Measurements from ENCODE around the gene CDHR1.

The CDHR1 gene

DNA sequence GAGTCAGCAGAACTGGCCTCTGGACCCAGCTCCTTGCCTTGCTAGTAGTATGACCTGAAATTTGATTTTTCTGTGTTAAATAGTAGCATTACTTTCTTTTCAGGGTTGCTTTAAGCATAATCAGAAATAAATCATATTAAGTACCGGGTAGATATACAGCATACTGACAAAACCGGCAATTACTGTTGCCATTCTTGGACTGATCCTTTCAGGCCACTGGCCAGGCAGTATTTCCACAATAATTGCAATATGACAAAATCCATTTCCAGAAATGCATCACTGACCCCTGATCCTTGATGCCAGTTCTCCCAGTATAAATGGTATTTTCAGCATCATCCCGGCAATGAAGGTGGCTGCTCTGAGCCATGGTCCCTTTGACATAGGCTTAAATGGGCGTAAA lies 40.1 kb downstream of the CDHR1 start:
- no peak for FAIRE-seq

DNA sequence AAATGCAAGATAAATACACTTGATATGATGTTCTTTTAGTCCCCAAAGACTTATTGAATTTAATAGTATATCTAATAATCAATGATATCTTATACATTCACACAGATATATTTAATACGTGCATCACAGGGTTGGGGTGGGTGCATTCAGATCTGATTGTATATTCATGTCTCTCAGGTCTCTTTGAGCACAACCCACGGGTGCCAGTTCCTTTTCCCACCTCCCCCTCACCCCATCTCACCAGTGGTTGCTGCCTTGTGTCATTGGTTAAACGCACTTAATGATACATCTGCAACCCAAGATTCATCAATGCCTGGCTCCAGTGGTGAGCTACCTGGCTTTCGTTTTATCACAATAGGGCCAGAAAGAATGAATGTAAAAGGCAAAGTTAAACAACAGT lies 40.8 kb downstream of the CDHR1 start:
- no peak for FAIRE-seq

DNA sequence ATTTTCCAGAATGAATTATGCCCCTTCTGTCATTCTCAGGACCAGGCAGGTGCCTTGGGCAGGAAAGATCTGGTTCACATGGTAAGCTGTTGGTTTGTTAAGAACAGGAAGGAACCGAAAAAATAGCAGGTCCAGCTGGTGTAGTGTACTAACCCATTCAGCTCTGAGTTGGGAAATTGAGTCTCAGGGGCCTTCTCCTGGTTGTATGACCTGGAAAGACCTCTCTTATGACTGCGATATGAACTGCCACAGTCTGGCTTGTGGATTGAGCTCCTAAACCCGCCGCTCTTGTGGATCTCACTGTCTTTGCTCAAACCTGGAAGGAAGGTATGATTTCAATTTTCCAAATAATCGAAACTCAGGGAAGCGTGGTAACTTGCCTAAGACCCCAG lies 42.5 kb downstream of the CDHR1 start:
- FAIRE-seq, result no peak

DNA sequence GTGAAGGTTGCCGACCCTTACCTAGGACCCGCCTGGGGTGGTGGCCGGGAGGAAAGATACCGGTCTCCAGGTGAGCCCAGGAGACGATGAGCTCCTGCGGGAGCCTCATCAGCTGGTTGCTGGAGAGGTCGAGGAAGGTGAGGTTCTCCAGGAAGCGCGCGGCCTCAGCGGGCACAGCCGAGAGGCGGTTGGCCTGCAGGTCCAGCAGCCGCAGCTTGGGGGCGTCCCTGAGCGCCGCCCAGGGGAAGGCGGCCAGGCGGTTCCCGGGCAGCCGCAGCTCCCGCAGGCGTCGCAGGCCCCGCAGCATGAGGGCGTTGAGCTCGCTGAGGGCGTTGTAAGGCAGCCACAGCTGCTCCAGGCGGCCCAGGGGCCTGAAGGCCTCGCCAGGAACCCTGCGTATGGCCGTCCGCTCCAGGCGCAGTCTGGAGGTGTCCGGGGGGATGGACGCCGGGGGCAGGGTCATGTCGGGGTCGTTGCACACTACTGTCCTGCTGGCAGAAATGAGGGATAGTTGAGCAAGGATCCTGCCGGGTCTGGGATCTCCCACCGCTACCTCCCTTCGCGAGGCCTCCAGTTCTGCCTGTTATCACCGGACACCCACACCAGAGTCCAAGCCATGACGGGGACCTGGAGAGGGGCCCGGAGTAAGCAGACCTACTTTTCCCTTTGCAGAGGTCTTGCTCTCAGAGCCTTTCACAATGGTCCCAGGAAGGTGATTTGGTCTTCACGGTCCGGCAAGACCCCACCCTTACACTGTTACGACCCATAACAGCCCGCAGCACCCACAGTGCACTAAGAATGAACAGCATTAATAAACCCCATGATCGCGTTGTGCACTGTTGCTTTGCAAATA lies 43.1 kb downstream of the CDHR1 start:
- FAIRE-seq, result no peak

DNA sequence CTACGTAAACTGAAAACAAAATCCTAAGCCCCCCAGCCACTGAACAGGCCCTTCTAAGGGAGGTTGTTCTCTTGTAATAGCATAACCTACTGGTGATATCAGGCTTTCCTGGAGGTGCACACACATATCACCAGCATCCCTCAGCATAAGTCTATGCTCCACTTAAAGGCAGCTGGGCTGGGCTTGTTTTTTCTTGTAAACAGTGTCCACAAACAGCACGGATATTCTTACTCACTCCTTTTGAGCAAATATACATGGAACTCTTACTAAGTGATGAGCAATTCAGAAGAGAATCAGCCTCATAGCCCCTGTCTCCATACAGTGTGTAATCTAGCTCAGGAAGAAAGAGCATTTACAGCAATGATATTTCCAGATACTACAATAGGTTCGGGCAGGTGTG lies 44.6 kb downstream of the CDHR1 start:
- FAIRE-seq, result no peak

DNA sequence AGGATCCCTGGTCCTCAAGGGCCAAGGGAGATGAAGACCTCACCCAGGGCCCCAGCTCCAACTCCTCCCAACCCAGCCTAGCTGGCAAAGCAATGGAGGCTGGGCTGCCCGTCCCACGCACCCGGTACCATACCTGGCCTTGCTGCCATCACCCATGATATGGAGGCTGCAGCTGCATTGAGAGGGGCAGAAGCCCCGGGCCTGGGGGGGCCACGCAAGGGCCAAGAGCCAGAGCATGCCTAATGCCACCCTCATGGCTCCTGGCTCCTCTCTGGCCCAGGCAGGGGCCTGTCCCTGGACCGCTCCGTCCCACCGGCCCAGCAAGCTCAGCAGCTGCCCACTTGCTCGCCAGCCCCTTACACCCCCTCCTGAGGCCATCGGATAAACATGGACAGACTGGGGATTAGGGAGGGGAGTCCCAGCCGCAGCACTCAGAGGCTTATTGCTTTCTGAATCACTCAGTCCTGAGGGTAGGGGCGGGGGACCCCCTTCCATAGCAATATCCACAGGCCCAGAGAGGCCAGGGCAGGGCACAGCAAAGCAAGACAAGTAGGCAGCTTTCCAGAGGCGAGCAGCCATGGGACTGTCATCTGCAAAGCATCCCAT lies 47.0 kb downstream of the CDHR1 start, which contains the start of gene LRIT1:
Gene LRIT1 (minus strand): TSS at position 362 of the 606 bp plus-strand sequence. CDS start 107 bp downstream, at position 255.
- no peak for FAIRE-seq

DNA sequence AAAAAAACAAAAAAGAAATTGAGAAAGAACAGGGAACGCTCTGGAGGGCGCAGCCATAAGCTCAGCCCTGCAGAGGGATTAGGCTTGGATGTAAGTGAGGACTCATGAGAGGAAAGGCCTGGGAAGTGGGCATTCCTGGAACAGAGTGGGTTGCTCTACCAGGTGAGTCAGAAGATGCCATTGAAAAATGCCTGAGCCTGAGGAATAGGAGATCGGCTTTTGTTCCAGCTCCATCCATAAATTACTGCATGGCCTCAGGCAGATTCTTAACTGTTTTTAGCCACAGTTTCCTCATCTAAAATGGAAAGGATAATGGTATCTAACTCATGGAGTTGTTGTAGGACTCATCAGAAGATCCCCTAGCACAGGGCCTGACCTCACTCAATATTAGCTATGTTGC lies 49.4 kb downstream of the CDHR1 start:
- no peak for FAIRE-seq

DNA sequence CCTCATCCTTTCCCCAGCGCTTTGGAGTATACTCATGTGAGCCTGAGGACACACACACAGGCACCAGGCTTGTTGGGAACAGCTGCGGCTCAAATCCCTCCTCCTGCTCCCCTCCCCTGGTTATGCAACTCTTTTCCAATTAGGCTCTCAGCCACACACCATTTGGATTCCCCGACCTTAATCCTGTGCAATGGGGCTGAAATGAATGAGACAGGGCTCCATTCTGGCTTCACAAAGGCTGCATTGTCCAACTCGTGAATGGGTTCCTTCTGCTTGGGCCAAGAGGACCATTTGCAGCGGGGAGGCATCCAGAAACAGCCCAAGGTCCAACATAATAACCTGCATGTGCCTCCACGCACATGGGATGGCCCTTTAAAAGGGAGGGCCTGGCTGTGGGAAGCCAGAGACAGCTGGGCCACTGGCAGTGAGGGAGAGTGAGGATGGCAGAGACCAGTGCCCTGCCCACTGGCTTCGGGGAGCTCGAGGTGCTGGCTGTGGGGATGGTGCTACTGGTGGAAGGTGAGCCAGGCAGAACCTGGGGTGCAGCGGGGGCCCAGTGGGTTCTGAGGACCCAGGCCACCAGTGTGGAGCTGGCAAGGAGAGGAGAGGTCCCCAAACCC lies 50.4 kb downstream of the CDHR1 start, which contains the start of gene RGR:
Gene RGR (plus strand): TSS at position 403 of the 620 bp plus-strand sequence. CDS start 38 bp downstream, at position 441.
- no peak for FAIRE-seq

DNA sequence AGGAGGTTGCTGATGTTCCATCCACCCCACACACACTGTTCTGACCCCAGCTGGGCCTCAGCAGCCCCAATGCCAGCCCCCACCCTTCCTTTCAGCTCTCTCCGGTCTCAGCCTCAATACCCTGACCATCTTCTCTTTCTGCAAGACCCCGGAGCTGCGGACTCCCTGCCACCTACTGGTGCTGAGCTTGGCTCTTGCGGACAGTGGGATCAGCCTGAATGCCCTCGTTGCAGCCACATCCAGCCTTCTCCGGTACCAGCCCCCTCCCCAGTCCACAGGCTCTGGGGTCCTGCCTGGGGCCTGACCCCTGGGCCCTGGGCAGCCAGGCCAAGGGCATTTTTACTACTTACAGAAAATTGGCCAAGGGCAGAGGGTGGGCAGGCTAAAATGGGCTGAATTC lies 53.2 kb downstream of the CDHR1 start:
- FAIRE-seq, result no peak

DNA sequence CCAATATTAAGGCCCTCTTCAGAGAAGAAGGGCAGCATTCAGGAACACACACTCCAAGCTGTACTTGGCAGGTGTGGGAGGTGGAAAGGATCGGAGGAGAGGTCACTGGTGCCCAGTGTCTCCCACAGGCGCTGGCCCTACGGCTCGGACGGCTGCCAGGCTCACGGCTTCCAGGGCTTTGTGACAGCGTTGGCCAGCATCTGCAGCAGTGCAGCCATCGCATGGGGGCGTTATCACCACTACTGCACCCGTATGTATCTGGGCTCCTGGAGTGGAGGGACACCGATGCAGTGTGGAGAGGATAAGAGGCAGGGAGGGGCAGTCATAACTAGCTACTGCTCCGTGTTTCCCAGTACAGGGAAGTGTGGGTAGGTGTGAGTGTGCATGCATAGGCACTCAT lies 54.5 kb downstream of the CDHR1 start:
- no peak for FAIRE-seq

DNA sequence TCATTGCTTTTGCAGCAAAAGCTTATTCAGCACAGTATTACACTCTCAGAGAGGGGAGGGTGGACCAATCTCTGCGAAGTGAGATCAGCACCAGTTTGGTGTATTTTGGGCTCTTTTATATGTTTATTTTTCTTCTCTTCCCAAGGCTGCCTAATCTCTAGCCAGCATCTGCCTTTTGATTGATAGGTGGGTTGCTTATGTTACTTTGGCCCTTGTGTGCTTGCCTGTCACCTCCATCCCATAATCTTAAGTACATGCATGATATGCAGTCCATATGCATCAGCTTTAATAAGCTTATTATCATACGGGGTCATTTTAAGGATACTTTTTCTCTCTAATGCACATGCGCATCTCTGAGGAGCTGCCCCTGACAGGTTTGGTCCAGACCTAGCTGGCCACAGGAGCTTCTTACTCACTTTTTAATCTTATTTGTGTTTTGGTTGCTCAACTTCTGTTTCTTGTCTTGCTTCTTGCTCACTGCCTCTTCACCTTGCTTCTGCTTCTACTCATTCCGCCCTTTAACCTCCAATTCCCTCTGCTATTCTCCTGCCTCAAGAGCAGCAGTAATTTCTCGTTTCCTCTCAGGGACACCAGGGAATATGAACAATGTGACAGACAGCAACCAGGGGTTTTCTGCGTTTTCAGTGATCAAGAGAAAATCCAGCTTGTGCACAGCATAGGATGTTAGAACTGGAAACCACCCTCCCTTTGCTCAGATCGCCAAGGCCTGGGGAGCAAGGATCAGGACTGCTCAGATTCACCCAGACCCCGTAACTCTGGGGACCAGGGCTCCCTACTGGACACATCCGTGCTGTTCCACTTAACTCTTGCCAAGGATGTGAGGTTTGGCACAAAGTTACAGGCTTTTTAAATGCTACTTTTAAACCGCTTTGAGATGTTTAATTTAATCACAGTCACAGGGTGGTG lies 60.5 kb downstream of the CDHR1 start:
- no peak for FAIRE-seq

DNA sequence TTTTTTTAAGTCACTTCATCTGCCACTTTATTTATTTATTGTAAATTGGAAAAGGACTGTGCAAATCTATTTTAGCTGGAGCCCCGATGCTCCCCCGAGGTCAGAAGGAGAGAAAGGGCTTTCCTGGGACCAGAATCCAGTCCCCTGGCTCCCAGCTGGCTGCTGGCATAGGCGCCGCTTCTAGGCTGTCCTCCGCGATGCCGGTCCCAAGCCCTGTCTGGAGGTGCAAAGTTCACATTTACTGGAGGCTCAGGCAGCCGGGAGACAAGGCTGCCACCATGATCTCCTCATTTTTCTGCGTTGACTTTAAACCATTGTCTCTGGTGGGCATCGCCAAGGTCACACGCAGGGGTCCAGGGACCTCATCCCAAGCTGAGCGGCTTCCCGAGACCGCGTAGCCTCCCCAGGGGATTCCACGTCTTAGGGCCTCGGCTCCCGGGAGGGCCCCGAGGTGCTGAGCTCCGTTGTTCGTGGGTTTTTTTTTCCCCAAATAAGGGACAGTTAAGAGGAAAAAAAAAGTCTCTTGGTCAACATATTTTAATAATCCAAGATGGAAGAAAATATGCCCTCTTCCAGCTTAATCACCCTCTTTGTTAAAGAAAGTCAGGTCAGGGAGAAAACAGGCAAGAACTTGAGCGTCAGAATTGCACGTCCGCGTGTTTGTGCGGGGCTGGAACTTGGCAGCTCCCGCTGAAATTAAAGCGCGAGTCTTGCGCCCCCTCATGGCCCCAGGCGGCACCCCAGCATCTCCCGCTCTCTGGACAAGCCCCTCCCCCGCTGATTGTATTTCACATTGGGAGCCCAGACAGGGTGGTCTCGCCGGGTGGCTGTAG lies 62.4 kb downstream of the CDHR1 start:
- FAIRE-seq, result no peak

DNA sequence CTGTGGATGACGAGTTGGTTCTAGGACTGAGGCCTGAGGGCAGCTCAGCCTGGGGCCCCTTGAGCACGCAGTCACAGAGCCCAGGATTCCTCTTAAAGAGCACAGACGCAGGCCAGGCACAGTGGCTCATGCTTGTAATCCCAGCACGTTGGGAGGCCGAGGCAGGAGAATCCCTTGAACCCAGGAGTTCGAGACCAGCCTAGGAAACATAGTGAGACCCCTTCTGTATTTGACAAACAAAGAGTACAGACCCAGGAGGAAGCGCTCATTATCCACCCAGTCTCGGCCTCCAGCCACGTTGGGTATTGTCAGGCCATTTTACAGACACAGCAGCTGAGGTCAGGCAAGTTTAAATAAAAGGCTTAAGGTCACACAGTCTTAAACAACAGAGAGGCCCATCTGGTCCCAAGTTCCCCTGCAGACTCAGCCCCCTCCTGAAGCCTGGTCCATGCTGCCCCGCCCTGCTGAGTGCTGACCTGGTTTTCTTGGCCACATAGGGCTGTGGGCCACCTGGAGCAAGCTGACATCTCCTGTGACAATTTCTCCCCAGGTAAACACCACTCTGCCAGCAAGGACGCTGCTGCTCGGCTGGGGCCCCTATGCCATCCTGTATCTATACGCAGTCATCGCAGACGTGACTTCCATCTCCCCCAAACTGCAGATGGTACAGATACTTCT lies 63.1 kb downstream of the CDHR1 start:
- no peak for FAIRE-seq

DNA sequence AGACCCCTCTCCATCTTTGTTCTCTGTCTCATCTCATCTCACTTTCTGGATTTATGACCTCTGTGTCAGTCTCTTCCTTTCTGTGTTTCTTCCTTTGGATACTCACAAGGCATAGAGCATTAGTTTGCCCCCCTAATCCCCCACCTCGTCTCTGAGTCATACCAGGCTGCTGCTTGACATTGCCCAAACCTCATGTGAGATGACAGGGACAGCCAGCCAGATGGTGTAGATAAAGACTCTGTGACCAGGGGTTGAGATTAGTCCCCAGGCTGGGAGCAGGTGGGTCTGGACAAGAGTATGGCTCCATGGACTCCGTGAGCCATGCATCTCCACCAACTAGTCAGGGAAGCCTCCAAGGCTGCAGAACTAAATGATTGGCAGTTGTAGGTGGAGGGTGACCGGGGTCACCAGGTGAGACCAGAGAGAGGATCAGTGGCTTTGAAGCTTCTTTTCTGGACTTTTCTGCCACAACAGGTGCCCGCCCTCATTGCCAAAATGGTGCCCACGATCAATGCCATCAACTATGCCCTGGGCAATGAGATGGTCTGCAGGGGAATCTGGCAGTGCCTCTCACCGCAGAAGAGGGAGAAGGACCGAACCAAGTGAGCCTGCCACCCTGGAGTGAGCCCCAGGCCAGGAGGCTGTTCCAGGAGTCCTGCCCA lies 63.8 kb downstream of the CDHR1 start:
- no peak for FAIRE-seq

DNA sequence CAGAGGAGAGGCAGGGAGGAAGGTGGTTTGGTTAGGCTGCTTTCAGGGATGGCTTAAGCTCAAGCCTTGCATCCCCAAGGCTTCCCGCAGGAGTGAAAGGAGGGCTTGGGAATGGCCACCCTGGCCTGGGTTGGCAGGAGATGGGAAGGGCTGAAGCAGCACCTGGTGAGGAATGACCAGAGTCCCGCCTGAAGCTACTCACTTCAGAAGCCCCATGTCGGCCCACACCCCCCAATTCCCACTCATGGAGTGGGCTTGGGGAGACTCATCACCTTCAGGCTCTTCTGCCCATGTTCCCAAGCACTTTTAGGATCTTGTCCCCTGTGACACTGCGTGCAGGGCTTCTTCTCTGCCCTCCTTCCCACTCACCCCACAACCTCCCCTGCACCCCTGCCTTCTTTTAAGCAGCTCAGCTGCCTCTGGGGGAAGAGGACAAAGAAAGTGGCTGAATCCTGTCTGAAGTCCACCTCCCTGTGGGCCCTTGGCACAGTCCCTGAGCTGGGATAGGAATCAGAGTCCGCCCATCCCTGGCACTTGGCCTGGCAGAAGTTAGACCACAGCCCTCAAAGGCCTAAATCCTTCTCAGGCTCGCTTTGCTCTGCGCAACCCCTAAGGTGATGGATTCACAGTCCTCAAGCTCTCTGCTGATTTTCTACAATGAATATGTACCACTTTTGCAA lies 67.0 kb downstream of the CDHR1 start:
- no peak for FAIRE-seq

DNA sequence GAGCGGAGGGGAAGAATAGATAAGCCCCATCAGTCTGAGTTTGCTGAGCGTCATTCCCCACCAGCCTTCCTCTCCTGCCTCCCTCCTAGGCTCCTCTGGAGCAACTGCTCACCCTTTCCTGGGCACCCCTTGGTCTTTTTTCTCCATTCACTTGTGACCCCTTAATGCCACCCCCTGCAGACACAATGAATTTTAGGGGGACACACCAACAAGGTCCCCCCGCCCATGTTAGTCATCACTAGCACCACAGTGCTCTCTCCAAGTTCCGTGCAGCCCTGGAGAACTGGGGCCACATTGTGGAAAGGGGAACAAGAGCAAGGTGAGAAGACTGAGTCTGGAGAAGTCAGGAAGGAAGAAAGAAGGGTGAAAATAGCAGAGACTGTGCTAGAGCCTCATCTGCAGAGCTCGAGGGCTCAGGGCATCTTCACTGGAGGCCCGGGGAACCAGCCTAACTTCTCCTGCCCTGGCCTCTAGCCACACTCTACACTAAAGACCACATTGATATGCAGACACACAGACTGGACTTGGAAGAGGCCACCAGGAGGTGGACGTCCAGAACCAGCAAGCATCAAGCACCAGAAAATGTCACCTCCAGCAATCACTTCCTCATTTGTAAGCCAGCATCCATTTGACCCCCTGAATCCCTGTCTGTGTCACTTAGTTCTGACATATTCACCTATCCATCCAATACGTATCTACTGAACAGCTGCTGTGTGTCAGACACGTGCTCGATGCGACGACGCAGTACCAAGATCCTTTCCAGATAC lies 68.0 kb downstream of the CDHR1 start:
- no peak for FAIRE-seq

DNA sequence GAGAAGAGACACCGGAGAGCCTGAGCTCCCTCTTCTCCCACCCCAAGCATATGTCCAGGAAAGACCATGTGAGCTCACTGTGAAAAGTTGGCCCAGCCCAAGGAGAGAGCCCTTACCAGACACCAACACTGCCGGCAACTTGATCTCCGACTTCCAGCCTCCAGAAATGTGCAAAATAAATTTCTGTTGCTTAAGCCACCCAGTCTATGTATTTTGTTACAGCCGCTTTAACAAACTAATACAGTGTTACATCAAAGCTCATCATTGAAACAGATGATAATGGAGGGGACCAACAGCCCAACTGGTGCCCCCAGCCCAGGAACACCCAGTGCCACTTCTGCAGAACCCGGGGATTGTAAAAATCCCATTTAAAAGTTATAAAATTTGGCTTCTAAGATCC lies 69.4 kb downstream of the CDHR1 start:
- FAIRE-seq, result no peak

DNA sequence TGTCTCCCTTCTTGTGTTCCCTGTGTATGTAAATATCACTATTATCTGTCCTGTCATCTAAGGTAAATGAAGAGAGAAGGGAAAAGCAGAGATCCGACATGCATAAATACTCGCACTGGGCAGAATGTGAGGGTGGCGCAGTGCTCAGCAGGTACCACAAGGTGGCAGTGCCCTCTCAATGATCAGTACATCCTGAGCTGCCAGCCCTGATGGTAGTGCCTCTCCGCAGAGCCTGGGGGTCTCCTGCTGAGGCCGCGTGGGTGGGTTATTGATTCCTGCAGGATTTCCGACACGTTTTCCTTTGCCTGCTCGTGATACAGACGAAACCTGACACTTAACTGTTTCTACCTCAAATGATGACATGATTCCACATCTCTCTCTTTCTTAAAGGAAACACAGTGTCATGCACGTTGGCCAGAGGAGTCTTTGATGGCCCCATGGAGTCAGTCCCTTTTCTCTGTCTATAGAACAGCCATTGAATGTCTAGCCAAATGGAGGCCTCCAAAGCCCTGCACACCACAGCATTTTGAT lies 70.3 kb downstream of the CDHR1 start:
- FAIRE-seq, result no peak

DNA sequence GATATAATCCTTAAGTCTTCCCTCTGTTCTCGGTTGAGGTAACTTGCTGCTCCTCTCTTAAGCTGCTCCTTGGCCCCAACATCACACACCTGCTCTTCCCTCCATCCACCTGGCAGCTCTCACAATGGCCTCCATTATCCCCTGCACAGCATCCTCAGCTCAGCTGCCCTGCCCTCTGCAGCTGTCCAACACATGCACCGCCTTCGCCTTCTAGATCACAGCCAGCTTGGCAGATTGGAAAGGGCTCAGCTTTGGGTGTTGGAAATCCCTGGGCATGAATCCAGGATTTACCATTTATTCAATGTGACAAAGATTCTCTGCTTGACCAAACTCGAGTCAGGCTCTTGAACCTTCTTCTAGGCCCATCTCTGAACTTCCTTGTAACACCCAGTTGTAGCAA lies 71.1 kb downstream of the CDHR1 start:
- no peak for FAIRE-seq
